GM21825 (cell line): ENCODE measurements around the gene PTGR2.
"Not testable (repeated sequence)": the region's sequence is repeated elsewhere in the genome, so short reads cannot be mapped to it uniquely, and the experiment has no call there.

Experiments
- ATAC-seq: cut with Tn5 transposase; IDR thresholded peaks from one replicate; pipeline ENCODE4 v1.9.1; 2021; ENCODE audit warnings: mild to moderate bottlenecking, moderate library complexity; ENCODE audit not compliant: unreplicated experiment

The PTGR2 gene

GRCh38 chr14:73829526-73830431 lies 21.9 kb upstream of the PTGR2 start:
- ATAC-seq: peak; percentile 72

- no peak for ATAC-seq
Observed at GRCh38 chr14:73833034-73833433, 18.6 kb upstream of the PTGR2 start.

- no peak for ATAC-seq
Observed at GRCh38 chr14:73833530-73834260, 17.9 kb upstream of the PTGR2 start.

GRCh38 chr14:73834261-73834625 lies 17.4 kb upstream of the PTGR2 start:
- no peak for ATAC-seq

GRCh38 chr14:73838293-73839034 lies 13.2 kb upstream of the PTGR2 start:
- not testable (repeated sequence) for ATAC-seq

- ATAC-seq: no peak
Observed at GRCh38 chr14:73842201-73842600, 9.4 kb upstream of the PTGR2 start.

GRCh38 chr14:73842851-73843250 lies 8.8 kb upstream of the PTGR2 start:
- ATAC-seq: no peak

- ATAC-seq: no peak
Observed at GRCh38 chr14:73843296-73843695, 8.3 kb upstream of the PTGR2 start.

GRCh38 chr14:73846947-73847346 lies 4.7 kb upstream of the PTGR2 start:
- ATAC-seq: no peak

GRCh38 chr14:73851000-73851399 lies 631 bp upstream of the PTGR2 start:
- ATAC-seq: no peak

- ATAC-seq: no peak
Observed at GRCh38 chr14:73859145-73859544, 7.5 kb downstream of the PTGR2 start.

- ATAC-seq: no peak
Observed at GRCh38 chr14:73861073-73861472, 9.4 kb downstream of the PTGR2 start.

- no peak for ATAC-seq
Observed at GRCh38 chr14:73862480-73862879, 10.8 kb downstream of the PTGR2 start.

GRCh38 chr14:73863209-73863608 lies 11.6 kb downstream of the PTGR2 start:
- no peak for ATAC-seq

- no peak for ATAC-seq
Observed at GRCh38 chr14:73865534-73866113, 14.0 kb downstream of the PTGR2 start.

- not testable (repeated sequence) for ATAC-seq
Observed at GRCh38 chr14:73869754-73870153, 18.1 kb downstream of the PTGR2 start.

- ATAC-seq: no peak
Observed at GRCh38 chr14:73870525-73871235, 19.0 kb downstream of the PTGR2 start.

GRCh38 chr14:73873660-73874059 lies 22.0 kb downstream of the PTGR2 start:
- ATAC-seq: no peak

GRCh38 chr14:73877790-73878189 lies 26.2 kb downstream of the PTGR2 start:
- no peak for ATAC-seq

GRCh38 chr14:73878436-73878835 lies 26.8 kb downstream of the PTGR2 start:
- no peak for ATAC-seq
